ENCODE results near the gene STARD3NL. TPM values are rescaled to one million over a fixed set of nuclear protein-coding genes. Genes with fewer than 3 reads are reported as not detected.
"Not testable (repeated sequence)": the region's sequence is repeated elsewhere in the genome, so short reads cannot be mapped to it uniquely, and the experiment has no call there.

The STARD3NL gene, protein sequence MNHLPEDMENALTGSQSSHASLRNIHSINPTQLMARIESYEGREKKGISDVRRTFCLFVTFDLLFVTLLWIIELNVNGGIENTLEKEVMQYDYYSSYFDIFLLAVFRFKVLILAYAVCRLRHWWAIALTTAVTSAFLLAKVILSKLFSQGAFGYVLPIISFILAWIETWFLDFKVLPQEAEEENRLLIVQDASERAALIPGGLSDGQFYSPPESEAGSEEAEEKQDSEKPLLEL
- total RNA-seq, result 10 to 100 TPM; 22.6 to 30.2 TPM
- long read RNA-seq, transcript STARD3NL-201 (9 exons, 1,728 nt), result major isoform, 37 of 48 reads
- long read RNA-seq, partial matches to known transcripts, result 1 of 48 reads
- long read RNA-seq, other reads (novel, unspliced or antisense), result 5 of 48 reads

DNA sequence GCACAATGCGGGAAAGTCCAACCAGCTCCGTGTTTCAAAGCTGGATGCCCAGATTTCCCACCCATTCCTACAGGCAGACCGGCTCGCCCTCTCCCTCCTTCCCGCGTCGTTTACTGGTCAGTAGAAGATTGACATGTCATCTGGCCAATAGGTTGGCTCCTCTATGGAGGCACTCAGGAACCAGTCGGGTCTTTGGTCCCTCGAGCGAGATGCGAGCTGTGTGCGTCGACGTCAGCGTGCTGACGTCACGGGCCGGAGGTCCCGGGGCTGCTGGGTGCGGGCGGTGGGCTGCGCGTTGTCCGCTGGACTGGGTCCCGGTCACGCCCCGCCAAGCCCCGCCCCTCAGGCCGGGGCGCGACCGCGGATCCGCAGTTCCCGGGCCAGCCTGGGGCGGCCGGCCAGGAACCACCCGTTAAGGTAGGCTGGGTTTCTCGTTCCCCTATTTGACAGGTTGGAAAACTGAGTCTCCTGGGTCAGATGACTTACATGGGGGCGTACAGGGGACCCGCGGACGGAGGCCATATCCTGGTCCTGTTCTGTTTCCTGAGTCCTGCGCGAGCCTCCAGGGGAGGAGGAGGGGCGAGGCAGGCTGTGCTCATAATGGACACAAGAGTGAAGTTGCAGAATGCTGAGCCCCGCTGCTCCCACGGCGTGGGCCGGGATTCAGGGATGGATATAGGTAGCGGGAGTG lies at the start of gene STARD3NL:
TSS of gene STARD3NL (plus strand) at position 242 of the 691 bp plus-strand sequence. CDS start 29,260 bp downstream, outside the sequence.
- ATAC-seq, result peak; percentile 99

DNA sequence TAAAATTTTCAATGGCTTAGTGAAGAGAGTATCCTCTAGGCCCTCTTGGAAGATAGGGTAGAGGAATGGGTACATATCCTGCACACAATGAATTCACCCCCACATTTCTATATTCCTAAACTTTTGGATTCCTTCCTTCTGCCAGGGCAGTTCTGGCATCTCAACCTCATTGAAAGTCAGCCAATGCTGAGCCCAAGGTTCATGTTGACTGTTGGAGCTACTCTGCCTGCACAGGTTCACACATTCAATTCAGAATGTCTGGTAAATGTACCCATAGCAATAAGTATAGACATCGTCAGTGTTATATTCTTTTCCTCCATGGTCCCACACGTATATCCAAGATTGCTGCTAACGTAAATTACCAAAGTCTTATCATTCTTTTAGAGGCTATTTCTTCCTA lies 48.9 kb upstream of the STARD3NL start:
- no peak for ATAC-seq
- intact Hi-C loops (cut with DNase I, micrococcal nuclease), result no loop called here

More for the DNA sequence above, at the start of gene STARD3NL:
- intact Hi-C loops (cut with DNase I, micrococcal nuclease), result no loop called here
- DNase-seq, result peak; percentile 91 to 99

DNA sequence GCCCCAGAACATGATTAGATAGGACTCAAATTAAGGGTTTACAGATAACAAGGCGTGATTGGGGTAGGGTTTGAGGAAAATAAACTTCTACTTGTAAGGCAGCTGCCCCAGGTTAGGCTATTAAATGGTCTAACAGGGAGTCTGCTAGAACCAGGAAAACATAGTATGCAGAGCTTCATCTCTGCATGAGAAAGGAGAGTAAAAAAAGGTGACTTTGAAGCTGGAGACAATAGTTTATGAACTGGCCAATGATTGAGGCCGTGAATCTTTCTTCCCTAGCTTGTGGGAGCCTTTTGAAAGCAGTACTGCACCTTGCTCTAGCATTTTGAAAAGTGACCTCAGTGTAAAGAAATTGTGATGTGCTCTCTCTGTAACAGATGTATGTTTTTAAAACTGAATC lies 48.5 kb upstream of the STARD3NL start:
- no peak for ATAC-seq
- DNase-seq, result no peak
- intact Hi-C loops (cut with DNase I, micrococcal nuclease), result no loop called here

More for the DNA sequence above, 48.9 kb upstream of the STARD3NL start:
- no peak for DNase-seq

DNA sequence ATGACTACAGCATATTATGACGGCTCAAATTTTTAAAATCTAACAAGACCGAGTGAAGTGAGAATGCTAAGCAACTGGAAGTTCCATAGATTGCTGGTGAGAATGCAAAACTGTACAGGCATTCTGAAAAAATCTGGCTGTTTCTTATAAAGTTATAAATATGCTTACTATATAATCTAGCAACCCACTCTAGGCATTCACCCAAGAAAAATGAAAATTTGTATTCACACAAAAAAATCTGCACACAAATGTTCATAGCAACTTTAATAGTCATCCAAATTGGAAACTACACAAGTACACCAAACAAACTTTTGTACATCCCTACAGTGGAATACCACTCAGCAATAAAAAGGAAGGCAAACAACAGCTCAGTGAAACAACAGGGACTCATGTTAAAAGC lies 39.9 kb upstream of the STARD3NL start:
- intact Hi-C loops (cut with DNase I, micrococcal nuclease), result no loop called here
- DNase-seq (no peak), ATAC-seq (no peak)

DNA sequence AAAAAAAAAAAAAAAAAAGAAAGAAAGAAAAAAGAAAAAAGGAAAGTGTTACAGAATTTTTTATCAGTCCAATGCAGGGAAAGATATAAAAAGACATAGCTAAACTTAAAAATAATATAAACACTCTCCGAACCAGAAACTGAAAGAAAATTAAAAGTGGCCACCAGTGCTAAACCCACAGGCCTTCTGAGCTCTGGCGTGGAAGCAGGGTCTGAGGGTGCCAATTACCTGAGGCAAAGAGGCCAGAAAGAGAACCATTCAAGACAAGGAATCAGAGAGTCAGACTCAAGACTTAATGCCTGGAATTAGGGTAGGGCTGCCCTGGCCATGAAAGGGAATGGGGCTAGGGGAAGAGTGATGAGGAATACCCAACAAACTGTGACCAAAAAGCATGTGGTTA lies 36.9 kb upstream of the STARD3NL start:
- intact Hi-C loops (cut with DNase I, micrococcal nuclease), result no loop called here
- DNase-seq (no peak), ATAC-seq (no peak)

DNA sequence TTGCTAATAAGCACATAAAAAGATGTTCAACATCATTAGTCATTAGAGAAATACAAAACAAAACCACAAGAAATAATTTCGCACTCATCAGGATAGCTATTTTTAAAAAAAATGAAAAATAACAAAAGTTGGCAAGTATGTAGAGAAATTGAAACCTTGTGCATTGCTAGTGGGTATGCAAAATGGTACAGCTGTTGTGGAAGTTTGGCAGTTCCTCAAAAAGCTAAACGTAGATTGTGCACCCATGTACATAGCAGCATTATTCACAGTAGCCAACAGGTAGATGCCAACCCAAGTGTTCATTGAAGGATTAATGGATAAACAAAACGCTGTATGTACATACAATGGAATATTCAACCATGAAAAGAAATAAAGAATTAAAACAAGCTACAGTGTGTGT lies 35.3 kb upstream of the STARD3NL start:
- DNase-seq, result no peak
- ATAC-seq, result no peak
- intact Hi-C loops (cut with DNase I, micrococcal nuclease), result no loop called here

DNA sequence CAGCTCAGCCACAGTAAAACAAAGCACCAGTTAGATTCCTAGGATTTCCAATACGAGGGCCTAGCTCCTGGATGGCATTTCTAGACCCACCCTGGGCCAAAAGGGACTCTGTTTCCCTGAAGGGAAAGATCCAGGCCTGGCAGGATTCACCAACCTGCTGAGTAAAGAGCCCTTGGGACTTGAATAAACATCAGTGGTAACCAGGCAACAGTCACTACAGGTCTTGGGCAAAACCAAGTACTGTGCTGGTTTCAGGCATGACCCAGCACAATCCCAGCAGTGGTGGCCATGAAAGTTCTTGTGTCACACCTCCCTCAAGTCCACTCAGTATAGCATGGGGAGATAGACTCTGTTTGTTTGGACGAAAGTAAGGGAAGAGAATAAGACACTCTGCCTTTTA lies 31.0 kb upstream of the STARD3NL start:
- no peak for ATAC-seq
- no peak for DNase-seq
- intact Hi-C loops (cut with DNase I, micrococcal nuclease), result no loop called here

DNA sequence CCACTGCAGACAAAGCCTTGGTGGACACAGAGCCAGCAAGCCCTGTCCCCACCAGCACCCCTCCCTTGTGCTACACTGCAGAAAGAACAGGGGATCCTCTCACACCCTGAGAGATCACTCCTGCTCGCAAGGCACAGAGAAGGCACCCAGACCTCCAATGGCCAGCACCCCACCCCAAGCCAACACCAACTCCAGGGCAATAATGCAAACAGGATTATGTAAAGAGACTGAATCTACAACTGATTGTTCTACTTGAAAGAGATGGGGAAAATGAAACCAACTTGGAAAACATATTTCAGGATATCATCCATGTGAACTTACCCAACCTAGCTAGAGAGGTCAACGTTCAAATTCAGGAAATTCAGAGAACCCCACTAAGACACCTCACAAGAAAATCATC lies 26.5 kb upstream of the STARD3NL start:
- intact Hi-C loops (cut with DNase I, micrococcal nuclease), result no loop called here
- DNase-seq, result no peak

DNA sequence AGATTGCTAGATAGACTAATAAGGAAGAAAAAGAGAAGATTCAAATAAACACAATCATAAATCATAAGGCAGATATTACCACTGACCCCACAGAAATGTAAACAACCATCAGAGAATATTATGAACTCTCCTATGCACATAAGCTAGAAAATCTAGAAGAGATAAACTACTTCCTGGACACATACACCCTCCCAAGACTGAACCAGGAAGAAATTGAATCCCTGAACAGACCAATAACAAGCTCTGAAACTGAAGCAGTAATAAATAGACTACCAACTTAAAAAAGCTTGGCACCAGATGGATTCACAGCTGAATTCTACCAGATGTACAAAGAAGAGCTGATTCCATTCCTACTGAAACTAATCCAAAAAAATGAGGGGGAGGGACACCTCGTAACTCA lies 24.5 kb upstream of the STARD3NL start:
- intact Hi-C loops (cut with DNase I, micrococcal nuclease), result no loop called here
- DNase-seq (no peak), ATAC-seq (no peak)

More for the DNA sequence above, 26.5 kb upstream of the STARD3NL start:
- ATAC-seq, result no peak

DNA sequence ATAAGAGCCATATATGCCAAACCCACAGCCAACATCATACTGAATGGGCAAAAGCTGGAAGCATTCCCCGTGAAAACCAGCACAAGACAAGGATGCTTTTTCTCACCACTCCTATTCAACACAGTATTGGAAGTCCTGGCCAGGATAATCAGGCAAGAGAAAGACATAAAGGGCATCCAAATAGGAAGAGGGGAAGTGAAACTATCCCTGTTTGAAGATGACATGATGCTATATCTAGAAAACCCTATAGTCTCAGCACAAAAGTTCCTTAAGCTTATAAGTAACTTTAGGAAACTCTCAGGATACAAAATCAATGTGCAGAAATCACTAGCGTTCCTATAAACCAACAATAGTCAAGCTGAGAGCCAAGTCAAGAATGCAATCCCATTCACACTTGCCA lies 23.8 kb upstream of the STARD3NL start:
- DNase-seq (no peak), ATAC-seq (no peak)
- intact Hi-C loops (cut with DNase I, micrococcal nuclease), result no loop called here

DNA sequence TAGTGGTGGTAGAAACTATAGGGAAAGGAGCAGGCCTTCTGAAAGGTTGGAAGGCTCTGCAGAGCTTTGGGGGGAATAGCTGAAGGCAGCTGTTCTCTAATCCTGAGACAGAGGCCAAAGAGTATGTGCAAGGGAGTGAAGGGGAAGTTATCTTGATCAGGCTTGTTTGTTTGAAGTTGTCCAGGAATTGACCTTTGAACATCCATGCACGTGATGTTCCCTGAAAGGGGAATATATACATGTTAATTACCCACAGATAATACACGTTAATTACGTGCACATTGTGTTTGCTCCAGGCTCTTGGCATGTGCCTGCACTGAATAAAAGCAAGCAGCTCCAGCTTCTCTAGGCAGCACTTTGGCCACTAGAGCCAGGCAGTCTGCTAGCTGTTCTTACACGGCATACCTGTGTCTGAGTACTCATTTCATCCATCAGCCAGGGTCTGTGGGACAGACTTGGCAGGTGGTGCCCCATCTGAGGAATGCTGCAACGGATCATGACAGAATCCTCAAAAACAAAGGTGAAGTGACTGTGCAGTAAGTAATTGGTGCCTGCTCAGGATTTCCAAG lies 18.0 kb upstream of the STARD3NL start:
- DNase-seq (peak; percentile 23 to 25), ATAC-seq (peak; percentile 98)
- intact Hi-C loops (cut with DNase I, micrococcal nuclease), result no loop called here

DNA sequence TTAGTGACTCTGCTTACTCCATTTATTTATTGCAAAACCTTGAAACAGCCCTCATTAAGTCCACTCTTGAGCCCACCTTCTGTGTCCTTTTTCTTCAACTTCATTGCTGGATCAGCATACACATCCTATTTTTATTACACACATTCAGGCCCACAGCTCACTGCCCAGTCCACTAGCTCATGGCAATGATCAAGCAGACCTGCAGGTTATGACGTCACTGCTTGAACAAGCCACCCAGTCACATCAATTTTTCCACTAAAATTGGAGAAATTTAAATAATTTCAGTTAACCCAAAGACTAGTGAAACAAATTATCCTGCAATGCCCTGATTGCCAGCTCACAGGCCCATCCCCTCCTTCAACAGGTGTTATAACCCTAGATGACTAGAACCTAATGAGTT lies 16.0 kb upstream of the STARD3NL start:
- intact Hi-C loops (cut with DNase I, micrococcal nuclease), result no loop called here
- no peak for ATAC-seq
- DNase-seq, result no peak

DNA sequence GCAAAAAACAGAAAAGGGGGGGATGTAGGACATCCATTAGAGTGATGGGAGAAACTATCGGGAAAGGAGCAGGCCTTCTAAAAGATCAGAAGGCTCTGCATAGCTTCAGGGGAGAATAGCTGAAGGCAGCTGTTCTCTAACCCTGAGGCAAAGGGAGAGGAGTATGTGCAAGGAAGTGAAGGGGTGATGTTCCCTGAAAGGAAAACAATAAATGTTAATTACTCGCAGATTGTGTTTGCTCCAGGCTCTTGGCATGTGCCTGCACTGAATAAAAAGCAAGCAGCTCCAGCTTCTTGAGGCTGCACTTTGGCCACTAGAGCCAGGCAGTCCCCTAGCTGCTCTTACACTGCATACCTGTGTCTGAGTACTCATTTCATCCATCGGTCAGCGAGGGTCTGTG lies 14.4 kb upstream of the STARD3NL start:
- ATAC-seq, result no peak

DNA sequence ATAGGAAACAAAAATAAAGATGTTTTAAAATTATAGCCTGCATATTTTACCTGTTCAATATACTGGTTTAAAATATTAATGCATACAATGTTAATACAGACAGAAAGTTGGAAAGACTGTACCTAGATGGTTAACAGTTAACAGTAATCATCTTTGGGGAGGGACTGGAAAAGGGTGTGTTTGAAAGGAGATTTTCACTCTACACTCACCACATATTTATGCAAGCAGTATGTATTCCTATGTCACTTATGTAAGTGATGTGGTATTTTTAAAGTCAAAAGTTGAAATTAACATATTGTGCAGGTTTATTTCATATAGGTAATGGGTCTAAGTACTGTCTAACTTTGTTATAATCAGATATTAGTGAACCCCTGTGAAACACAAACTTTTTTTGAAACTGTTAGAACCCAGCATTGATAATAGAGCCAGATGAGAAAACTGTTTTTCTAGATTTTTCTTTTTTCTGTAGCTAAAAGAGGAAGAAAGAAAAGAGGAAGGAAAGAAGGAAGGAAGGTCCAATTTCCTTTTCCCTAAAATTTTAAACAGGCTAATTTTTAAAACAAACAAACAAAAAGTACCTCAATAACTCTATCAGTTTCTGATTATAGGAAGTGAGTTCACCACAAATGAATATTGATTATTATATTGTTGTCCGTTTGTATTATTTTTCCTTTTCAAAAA lies 9.0 kb upstream of the STARD3NL start:
- ATAC-seq (peak; percentile 32), DNase-seq (no peak)
- intact Hi-C loops (cut with DNase I, micrococcal nuclease), result no loop called here

More for the DNA sequence above, 14.4 kb upstream of the STARD3NL start:
- DNase-seq, result no peak
- intact Hi-C loops (cut with DNase I, micrococcal nuclease), result no loop called here

DNA sequence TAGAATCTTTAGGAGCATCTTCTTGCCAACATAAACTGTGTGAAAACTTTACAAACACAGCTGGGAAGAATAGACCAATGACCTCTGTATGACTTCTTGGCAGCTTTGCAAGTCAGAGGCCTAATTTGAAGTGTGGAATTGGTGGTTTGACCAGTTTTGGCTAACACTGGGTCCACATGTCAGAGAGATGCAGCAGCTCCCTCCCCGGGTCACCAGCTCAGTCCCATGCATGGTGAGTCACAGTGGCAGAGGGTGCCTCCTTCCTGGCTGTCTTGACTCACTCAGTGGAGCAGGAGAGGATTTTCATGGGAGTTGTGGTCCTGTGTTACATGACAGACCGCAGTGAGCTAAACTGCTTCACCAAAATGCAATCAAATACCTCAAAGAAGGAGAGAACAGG lies 8.2 kb upstream of the STARD3NL start:
- peak in 1 of 2 donors; percentile 36 for DNase-seq
- ATAC-seq, result no peak
- intact Hi-C loops (cut with DNase I, micrococcal nuclease), result no loop called here

DNA sequence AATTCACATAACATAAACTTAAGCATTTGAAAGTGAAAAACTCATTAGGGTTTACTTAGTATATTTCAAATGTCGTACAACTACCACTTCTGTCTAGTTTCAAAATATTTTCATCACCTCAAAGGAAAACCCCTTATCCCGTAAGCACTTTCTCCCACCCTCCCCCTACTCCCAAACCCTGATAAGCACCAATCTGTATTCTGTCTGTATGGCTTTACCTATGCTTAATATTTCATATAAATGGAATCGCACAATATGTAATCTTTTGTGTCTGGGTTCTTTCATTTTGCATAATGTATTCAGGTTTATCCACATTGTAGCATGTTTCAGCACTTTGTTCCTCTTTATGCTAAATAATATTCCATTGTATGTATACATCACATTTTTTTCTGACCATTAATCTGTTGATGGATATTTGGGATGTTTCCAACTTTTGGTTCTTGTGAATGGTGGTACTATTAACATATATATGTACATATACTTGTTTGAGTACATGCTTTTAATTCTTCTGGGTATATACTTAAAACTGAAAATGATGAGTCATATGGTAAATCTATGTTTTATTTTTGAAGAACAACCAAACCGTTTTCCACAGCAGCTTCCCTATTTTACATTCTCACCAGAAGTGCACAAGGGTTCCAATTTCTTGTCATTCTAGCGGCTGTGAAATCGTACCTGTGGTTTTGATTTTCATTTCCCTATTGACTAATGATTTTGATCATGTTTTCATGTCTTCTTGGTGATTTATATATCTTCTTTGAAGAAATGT lies 6.2 kb upstream of the STARD3NL start:
- ATAC-seq (no peak), DNase-seq (no peak)
- intact Hi-C loops (cut with DNase I, micrococcal nuclease), result no loop called here

DNA sequence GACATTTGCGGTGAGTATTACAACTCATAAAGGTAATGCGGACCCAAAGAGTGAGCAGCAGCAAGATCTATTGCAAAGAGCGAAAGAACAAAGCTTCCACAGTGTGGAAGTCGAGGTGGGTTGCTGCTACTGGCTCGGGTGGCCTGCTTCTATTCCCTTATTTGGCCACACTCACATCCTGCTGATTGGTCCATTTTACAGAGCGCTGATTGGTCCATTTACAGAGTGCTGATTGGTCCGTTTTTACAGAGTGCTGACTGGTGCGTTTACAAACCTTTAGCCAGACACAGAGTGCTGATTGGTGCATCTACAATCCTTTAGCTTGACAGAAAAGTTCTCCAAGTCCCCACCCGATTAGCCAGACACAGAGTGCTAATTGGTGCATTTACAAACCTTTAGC lies 2.5 kb upstream of the STARD3NL start:
- ATAC-seq; intact Hi-C loops (cut with DNase I, micrococcal nuclease); DNase-seq: not testable (repeated sequence)

DNA sequence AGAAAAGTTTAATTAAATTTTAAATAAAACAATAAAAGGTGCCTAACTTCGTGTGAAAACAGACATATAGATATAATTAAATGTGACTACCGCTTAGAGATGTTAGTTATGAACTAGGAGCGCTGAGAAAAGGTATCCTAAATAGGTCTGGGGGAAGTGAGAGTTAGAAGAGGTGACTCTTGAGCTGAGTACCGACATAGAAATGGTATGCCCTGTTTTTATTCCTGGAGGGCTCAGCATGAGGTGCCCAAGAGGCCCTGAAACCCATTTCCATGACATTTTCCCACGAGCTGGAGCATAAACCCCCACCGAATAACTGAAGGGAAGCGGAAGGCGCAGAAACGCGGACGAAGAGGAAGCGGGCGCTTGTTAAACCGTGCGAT lies 433 bp upstream of the STARD3NL start:
- ATAC-seq (no peak), DNase-seq (no peak)
- intact Hi-C loops (cut with DNase I, micrococcal nuclease), result no loop called here

All from left colon (tissue), 2 donors.